Upper lobe of right lung (tissue), 1 donor: ENCODE results near the gene CAMTA2. TPM values are rescaled to one million over a fixed set of nuclear protein-coding genes. Genes with fewer than 3 reads are reported as not detected.

Source experiments
- ATAC-seq: fragments of 200-7000 bp; cut with Tn5 transposase; one replicate; pipeline ENCODE4 v1.9.1; 2020; ENCODE audit warnings: mild to moderate bottlenecking, moderate library complexity
- DNase-seq: peaks from one replicate; pipeline ENCODE4 v3.0.0-alpha.2; 2020
- H3K27ac ChIP-seq: fragments of 200-600 bp; one replicate; pipeline ENCODE4 v1.8.0; 2022
- H3K27me3 ChIP-seq: fragments of 200-600 bp; one replicate; pipeline ENCODE4 v1.8.0; 2022; ENCODE audit warnings: mild to moderate bottlenecking
- H3K36me3 ChIP-seq: fragments of 200-600 bp; one replicate; pipeline ENCODE4 v1.8.0; 2022
- H3K4me1 ChIP-seq: fragments of 200-600 bp; one replicate; pipeline ENCODE4 v1.8.0; 2022
- H3K4me3 ChIP-seq: fragments of 200-600 bp; one replicate; pipeline ENCODE4 v1.8.0; 2022; ENCODE audit warnings: mild to moderate bottlenecking
- H3K9me3 ChIP-seq: fragments of 200-600 bp; one replicate; pipeline ENCODE4 v1.8.0; 2022
- CTCF ChIP-seq: fragments of 200-600 bp; IDR thresholded peaks from one replicate; pipeline ENCODE4 v1.8.0; 2022; ENCODE audit warnings: antibody characterized with exemption
- intact Hi-C: fragments of 100-400 bp; cut with DNase I; formaldehyde crosslinking; loops from one replicate; pipeline ENCODE4 v1.11.0; 2022
- total RNA-seq: library from RNA; stranded (reverse); fragmentation: NEBNext Ultra II Directional; extraction: Animal tissue kit (Norgen Biotek cat#: 25700); gene quantifications from one replicate; pipeline ENCODE4 v1.2.1, GENCODE V29; 2021
- donor health status: DM: no; HTN: yes; CAD: no; lungs with severe emphysema.

The CAMTA2 gene
- total RNA-seq, 1 donor from 2014 or later = 55.8 TPM

GRCh38 chr17:5023588-5024147 is 36.2 kb upstream of the CAMTA2 start:
- H3K27me3 ChIP-seq = no peaks in the 10 kb centered on the region
- peaks cover 55% of the 10 kb centered on the region for H3K36me3 ChIP-seq
- no peak for DNase-seq
- H3K9me3 ChIP-seq = no peaks in the 10 kb centered on the region
- peak; percentile 4 for ATAC-seq
- H3K4me3 ChIP-seq = no peak overlapping the region
- no peaks in the 10 kb centered on the region for H3K4me1 ChIP-seq
- TF ChIP-seq CTCF = no peak
- H3K27ac ChIP-seq = no peak overlapping the region
- intact Hi-C loops = no loop called here

GRCh38 chr17:5022171-5022711 is 34.8 kb upstream of the CAMTA2 start:
- ATAC-seq (no peak), DNase-seq (no peak)
- intact Hi-C loops = no loop called here
- Histone ChIP-seq H3K36me3 (peaks cover 68% of the 10 kb centered on the region), H3K27me3 (no peaks in the 10 kb centered on the region), H3K27ac (no peak overlapping the region), H3K4me3 (no peak overlapping the region), H3K9me3 (no peaks in the 10 kb centered on the region), H3K4me1 (no peaks in the 10 kb centered on the region)
- TF ChIP-seq CTCF = no peak

DNA sequence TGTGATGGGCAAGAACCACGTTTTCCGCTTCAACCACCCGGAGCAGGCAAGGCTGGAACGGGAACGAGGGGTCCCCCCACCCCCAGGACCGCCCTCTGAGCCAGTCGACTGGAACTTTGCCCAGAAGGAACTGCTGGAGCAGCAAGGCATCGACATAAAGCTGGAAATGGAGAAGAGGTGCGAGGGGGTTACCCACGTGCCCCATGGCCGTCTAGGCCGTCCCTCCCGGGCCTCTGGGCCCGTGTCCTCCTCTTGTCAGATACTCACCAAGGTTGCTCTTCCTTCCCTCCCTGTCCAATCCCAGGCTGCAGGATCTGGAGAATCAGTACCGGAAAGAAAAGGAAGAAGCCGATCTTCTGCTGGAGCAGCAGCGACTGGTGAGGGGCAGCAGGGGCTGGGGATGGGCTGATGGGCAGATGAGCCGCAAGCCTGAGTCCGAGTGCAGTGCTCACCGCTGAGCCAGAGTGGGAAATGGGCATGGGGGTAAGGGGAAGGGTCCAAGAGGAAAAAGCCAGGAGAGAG is 33.1 kb upstream of the CAMTA2 start:
- peaks cover 83% of the 10 kb centered on the region for H3K36me3 ChIP-seq
- H3K27me3 ChIP-seq = no peaks in the 10 kb centered on the region
- intact Hi-C loops = no loop called here
- no peak overlapping the region for H3K4me3 ChIP-seq
- no peaks in the 10 kb centered on the region for H3K4me1 ChIP-seq
- H3K9me3 ChIP-seq = no peaks in the 10 kb centered on the region
- H3K27ac ChIP-seq = no peak overlapping the region
- TF ChIP-seq CTCF = no peak
- DNase-seq (no peak), ATAC-seq (no peak)

- no peaks in the 10 kb centered on the region for H3K9me3 ChIP-seq
- H3K36me3 ChIP-seq = peaks cover 94% of the 10 kb centered on the region
- intact Hi-C loops = no loop called here
- no peaks in the 10 kb centered on the region for H3K4me1 ChIP-seq
- H3K27ac ChIP-seq = no peak overlapping the region
- H3K4me3 ChIP-seq = no peak overlapping the region
- no peak for TF ChIP-seq CTCF
- no peaks in the 10 kb centered on the region for H3K27me3 ChIP-seq
- ATAC-seq (peak; percentile 33), DNase-seq (no peak)
Observed at GRCh38 chr17:5019475-5019956, 32.0 kb upstream of the CAMTA2 start.

DNA sequence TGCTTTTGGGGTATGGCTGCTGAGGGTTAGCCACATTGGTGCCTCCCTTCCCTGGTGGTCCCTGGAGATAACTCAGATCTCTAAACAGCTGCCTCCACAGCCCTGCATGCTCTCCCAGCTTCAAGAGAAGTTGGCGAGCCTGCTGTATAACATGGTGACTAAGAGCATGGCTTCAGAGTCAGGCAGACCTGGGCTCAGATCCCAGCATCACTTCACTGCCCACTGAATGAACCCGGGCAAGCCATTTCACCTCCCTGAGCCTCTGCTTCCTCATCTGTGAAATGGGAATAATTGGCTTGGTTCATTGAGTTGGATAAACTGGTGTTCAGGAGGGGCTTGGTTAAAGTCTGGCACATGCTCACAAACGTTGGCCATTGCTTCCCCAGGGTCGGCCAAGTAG is 26.9 kb upstream of the CAMTA2 start:
- intact Hi-C loops = no loop called here
- Histone ChIP-seq H3K27me3 (no peaks in the 10 kb centered on the region), H3K9me3 (no peaks in the 10 kb centered on the region), H3K4me3 (no peak overlapping the region), H3K4me1 (no peaks in the 10 kb centered on the region), H3K36me3 (peaks cover 92% of the 10 kb centered on the region), H3K27ac (no peak overlapping the region)
- ATAC-seq (no peak), DNase-seq (no peak)
- no peak for TF ChIP-seq CTCF
